Esophagus (tissue), 2 donors: ENCODE measurements around the gene GLOD4. TPM values are rescaled to one million over a fixed set of nuclear protein-coding genes. Genes with fewer than 3 reads are reported as not detected.
"Not testable (repeated sequence)": the region's sequence is repeated elsewhere in the genome, so short reads cannot be mapped to it uniquely, and the experiment has no call there.

ENCODE experiments used
- H3K27ac ChIP-seq, 2 donors: one replicate each; pipeline ENCODE4 v1.5.1; 2013; ENCODE audit warnings: low read depth in 2 of 2, mild to moderate bottlenecking in 2 of 2, inconsistent platforms in 1 of 2, low read length in 1 of 2, moderate library complexity in 1 of 2
- H3K27me3 ChIP-seq, 2 donors: one replicate each; pipeline ENCODE4 v1.6.1; 2013; ENCODE audit warnings: low read length in 2 of 2, control low read depth in 1 of 2, mild to moderate bottlenecking in 1 of 2; ENCODE audit not compliant: insufficient read depth in 2 of 2, control insufficient read depth in 1 of 2
- H3K36me3 ChIP-seq, 2 donors: one replicate each; pipeline ENCODE4 v1.6.1; 2013; ENCODE audit warnings: low read length in 1 of 2; ENCODE audit not compliant: control insufficient read depth in 2 of 2, insufficient read depth in 2 of 2
- H3K4me1 ChIP-seq, 2 donors: one replicate each; pipeline ENCODE4 v1.6.1; 2013; ENCODE audit warnings: low read length in 1 of 2; ENCODE audit not compliant: control insufficient read depth in 2 of 2, insufficient read depth in 2 of 2
- H3K4me3 ChIP-seq, 2 donors: one replicate each; pipeline ENCODE4 v1.5.1; 2013; ENCODE audit warnings: low read length in 2 of 2, mild to moderate bottlenecking in 2 of 2, low read depth in 1 of 2, moderate library complexity in 1 of 2
- H3K9me3 ChIP-seq, 2 donors: one replicate each; pipeline ENCODE4 v1.6.1; 2013; ENCODE audit warnings: mild to moderate bottlenecking in 2 of 2, low read depth in 1 of 2, low read length in 1 of 2, moderate library complexity in 1 of 2; ENCODE audit not compliant: control insufficient read depth in 2 of 2, insufficient read depth in 1 of 2
- WGBS, 2 donors: extraction: QIAGEN DNeasy Blood & Tissue Kit; methylation state at CpG; one replicate each; pipeline ENCODE4 v1.1.7; 2013; 5-methylcytosine and 5-hydroxymethylcytosine counted together
- polyA plus RNA-seq, 2 donors: library from polyadenylated mRNA; stranded (reverse); fragments of 200-250 nt; gene quantifications; one replicate each; pipeline ENCODE4 v1.2.3, GENCODE V29; 2013
- donor health status: healthy with polysubstance abuse.
- donor health status: Bipolar disorder and iron deficiency.

The GLOD4 gene
- polyA plus RNA-seq, 2 donors: 20.8 to 34.3 TPM

- H3K27me3 ChIP-seq, H3K4me1 ChIP-seq, H3K4me3 ChIP-seq, H3K27ac ChIP-seq, H3K9me3 ChIP-seq: not testable (repeated sequence)
- WGBS, 2 donors: 90 to 95% methylated on average over 4 of the region's 4 CpGs
- H3K36me3 ChIP-seq: peaks cover 21 to 30% of the 10 kb centered on the region in 2 donors
These were observed 33.5 kb downstream of the GLOD4 start for GRCh38 chr17:748604-749003.

GRCh38 chr17:746783-747629 lies 35.1 kb downstream of the GLOD4 start:
- 89 to 91% methylated on average over 38 of the region's 38 CpGs for WGBS, 2 donors
- Histone ChIP-seq H3K36me3 (peaks cover 26 to 37% of the 10 kb centered on the region in 2 donors), H3K4me3 (no peak overlapping the region)

GRCh38 chr17:746181-746580 lies 35.9 kb downstream of the GLOD4 start:
- peaks cover under 1 to 5% of the 10 kb centered on the region in 2 donors for H3K4me1 ChIP-seq
- H3K9me3 ChIP-seq: no peaks in the 10 kb centered on the region
- H3K27me3 ChIP-seq: no peaks in the 10 kb centered on the region
- 85 to 92% methylated on average over 9 of the region's 9 CpGs for WGBS, 2 donors
- H3K36me3 ChIP-seq: peaks cover 33 to 45% of the 10 kb centered on the region in 2 donors
- no peak overlapping the region for H3K27ac ChIP-seq
- no peak overlapping the region for H3K4me3 ChIP-seq

More at GRCh38 chr17:746783-747629, 35.1 kb downstream of the GLOD4 start:
- Histone ChIP-seq H3K27me3 (no peaks in the 10 kb centered on the region), H3K4me1 (peaks cover 2 to 5% of the 10 kb centered on the region in 2 donors), H3K27ac (no peak overlapping the region), H3K9me3 (no peaks in the 10 kb centered on the region)

GRCh38 chr17:745406-745805 lies 36.7 kb downstream of the GLOD4 start:
- WGBS, 2 donors: 93% methylated on average over 11 of the region's 11 CpGs
- peaks cover 35 to 47% of the 10 kb centered on the region in 2 donors for H3K36me3 ChIP-seq

GRCh38 chr17:744937-745336 lies 37.1 kb downstream of the GLOD4 start:
- Histone ChIP-seq H3K4me1 (no peaks in the 10 kb centered on the region), H3K4me3 (no peak overlapping the region), H3K27ac (no peak overlapping the region), H3K27me3 (no peaks in the 10 kb centered on the region), H3K36me3 (peaks cover 35 to 50% of the 10 kb centered on the region in 2 donors), H3K9me3 (no peaks in the 10 kb centered on the region)
- WGBS, 2 donors: 80 to 84% methylated on average over 9 of the region's 9 CpGs

More at GRCh38 chr17:745406-745805, 36.7 kb downstream of the GLOD4 start:
- Histone ChIP-seq H3K4me1 (peaks cover 0 to 2% of the 10 kb centered on the region in 2 donors), H3K4me3 (no peak overlapping the region), H3K27me3 (no peaks in the 10 kb centered on the region), H3K9me3 (no peaks in the 10 kb centered on the region), H3K27ac (no peak overlapping the region)

GRCh38 chr17:743139-743538 lies 38.9 kb downstream of the GLOD4 start:
- no peaks in the 10 kb centered on the region for H3K9me3 ChIP-seq
- no peak overlapping the region for H3K4me3 ChIP-seq
- H3K36me3 ChIP-seq: peaks cover 35 to 50% of the 10 kb centered on the region in 2 donors
- H3K4me1 ChIP-seq: no peaks in the 10 kb centered on the region
- H3K27ac ChIP-seq: no peak overlapping the region
- no peaks in the 10 kb centered on the region for H3K27me3 ChIP-seq
- WGBS, 2 donors: 94 to 95% methylated on average over 4 of the region's 4 CpGs

GRCh38 chr17:742147-742793 lies 39.8 kb downstream of the GLOD4 start:
- 84 to 86% methylated on average over 11 of the region's 11 CpGs for WGBS, 2 donors
- Histone ChIP-seq H3K27me3 (no peaks in the 10 kb centered on the region), H3K36me3 (peaks cover 31 to 47% of the 10 kb centered on the region in 2 donors)

GRCh38 chr17:740240-741017 lies 41.7 kb downstream of the GLOD4 start:
- H3K4me1 ChIP-seq: no peaks in the 10 kb centered on the region
- no peak overlapping the region for H3K4me3 ChIP-seq
- no peaks in the 10 kb centered on the region for H3K9me3 ChIP-seq
- no peak overlapping the region for H3K27ac ChIP-seq
- peaks cover 20 to 31% of the 10 kb centered on the region in 2 donors for H3K36me3 ChIP-seq
- WGBS, 2 donors: 76 to 80% methylated on average over 18 of the region's 18 CpGs
- H3K27me3 ChIP-seq: no peaks in the 10 kb centered on the region

More at GRCh38 chr17:742147-742793, 39.8 kb downstream of the GLOD4 start:
- Histone ChIP-seq H3K4me3 (no peak overlapping the region), H3K9me3 (no peaks in the 10 kb centered on the region), H3K4me1 (no peaks in the 10 kb centered on the region), H3K27ac (no peak overlapping the region)

GRCh38 chr17:737561-738113 lies 44.4 kb downstream of the GLOD4 start:
- H3K4me1 ChIP-seq: peaks cover 0 to 7% of the 10 kb centered on the region in 2 donors
- H3K36me3 ChIP-seq: peaks cover 14 to 19% of the 10 kb centered on the region in 2 donors
- H3K9me3 ChIP-seq: no peaks in the 10 kb centered on the region
- H3K4me3 ChIP-seq: no peak overlapping the region
- H3K27me3 ChIP-seq: no peaks in the 10 kb centered on the region
- 71 to 86% methylated on average over 13 of the region's 13 CpGs for WGBS, 2 donors
- H3K27ac ChIP-seq: no peak overlapping the region
